ENCODE data around the gene BMP2. TPM values are rescaled to one million over a fixed set of nuclear protein-coding genes. Genes with fewer than 3 reads are reported as not detected.

The BMP2 gene
- total RNA-seq, 2 experiments from 2014 or later: not detected

DNA sequence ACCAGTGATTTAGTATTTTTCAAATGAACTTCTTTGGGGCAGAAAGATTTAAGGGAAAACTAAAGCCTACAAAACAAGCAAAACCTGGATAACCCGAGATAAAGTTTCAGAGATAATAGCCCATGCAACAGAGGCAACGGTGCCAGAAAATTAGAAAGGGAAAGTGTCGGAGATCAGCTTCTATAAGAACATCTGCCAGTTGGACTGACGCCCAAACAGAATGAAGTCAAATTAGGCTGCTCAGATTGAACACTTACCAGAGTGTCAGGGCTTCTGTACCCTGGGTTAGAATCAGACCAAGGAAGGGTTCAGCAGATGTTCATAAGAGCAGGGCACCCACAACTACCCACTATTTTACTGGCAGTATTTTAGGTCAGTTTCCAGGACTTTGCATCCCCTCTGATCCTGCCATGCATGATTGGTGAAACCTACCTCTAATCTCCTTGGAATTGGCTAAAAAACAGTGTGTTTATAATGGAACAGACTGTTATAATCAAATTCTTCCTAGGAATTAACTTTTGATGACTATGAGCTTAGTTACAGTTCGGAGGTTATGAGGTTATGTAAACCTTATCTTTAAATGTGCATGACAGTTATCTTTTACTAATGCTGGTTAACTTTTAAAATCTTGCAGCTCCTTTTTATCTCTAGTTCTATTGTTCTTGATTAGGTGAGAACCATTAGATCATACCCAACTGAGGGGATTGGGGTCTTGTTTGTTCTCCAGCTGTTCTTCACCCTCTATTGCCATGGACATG, 13.1 kb downstream of the BMP2 start:
- no peak for DNase-seq
- intact Hi-C loops (cut with micrococcal nuclease): no loop called here
- no peak for ATAC-seq
- Mint-ChIP-seq H3K27ac (no peak overlapping the region), H3K27me3 (peaks cover under 1% of the 10 kb centered on the region), H3K9me3 (no peaks in the 10 kb centered on the region), H3K4me3 (no peak overlapping the region), H3K36me3 (ENCODE audit: low read depth) (no peaks in the 10 kb centered on the region), H3K4me1 (ENCODE audit: low read depth) (no peaks in the 10 kb centered on the region)
- TF ChIP-seq, protein P1, sequence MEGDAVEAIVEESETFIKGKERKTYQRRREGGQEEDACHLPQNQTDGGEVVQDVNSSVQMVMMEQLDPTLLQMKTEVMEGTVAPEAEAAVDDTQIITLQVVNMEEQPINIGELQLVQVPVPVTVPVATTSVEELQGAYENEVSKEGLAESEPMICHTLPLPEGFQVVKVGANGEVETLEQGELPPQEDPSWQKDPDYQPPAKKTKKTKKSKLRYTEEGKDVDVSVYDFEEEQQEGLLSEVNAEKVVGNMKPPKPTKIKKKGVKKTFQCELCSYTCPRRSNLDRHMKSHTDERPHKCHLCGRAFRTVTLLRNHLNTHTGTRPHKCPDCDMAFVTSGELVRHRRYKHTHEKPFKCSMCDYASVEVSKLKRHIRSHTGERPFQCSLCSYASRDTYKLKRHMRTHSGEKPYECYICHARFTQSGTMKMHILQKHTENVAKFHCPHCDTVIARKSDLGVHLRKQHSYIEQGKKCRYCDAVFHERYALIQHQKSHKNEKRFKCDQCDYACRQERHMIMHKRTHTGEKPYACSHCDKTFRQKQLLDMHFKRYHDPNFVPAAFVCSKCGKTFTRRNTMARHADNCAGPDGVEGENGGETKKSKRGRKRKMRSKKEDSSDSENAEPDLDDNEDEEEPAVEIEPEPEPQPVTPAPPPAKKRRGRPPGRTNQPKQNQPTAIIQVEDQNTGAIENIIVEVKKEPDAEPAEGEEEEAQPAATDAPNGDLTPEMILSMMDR (IDR thresholded peaks at IDR 0.05): no peak
- ChIA-PET POLR2A (no interaction called here), CTCF (interaction anchor here (0.8 kb wide), 1 partner anchor 13 kb away, joined by 3 read pairs; no protein-coding TSS in a partner anchor)

DNA sequence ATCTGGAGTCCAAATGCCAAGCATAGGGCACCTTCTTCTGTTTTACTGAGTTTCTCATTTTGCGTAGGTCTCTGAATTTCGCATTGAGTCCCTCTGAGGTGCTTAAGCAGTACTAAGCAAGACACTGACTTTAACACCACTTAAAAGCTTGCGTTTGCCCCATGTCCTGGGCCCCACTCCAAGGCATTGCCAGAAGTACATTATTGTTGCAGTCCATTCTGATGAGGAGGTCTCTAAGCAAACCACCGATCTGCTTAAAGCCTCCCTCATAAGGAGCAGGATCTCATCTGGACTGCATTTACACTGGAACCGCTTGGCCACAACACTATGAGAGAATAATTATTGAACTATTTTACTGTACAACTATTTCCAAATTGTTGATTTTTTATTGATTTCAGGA, 16.3 kb downstream of the BMP2 start:
- POLR2A ChIA-PET: no interaction called here

DNA sequence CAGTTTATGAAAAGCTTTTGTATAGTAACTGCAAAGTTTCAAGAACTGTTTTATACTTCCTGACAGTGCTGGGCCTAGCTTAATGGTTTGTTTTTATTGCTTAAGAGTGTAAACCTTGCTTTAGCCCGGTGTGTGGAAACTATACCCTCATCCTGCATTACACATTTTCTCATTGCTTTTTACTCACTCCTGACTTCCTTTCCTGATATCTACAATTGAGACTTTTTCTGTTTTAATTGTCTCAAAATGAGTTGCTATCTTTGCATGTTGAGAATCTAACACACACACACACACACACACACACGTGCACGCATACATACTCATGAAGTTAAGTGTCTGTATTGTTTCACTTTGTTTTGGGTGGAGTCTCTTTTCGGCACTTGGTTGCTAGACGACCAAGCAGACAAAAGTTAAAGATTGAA, 16.7 kb downstream of the BMP2 start:
- no peak for DNase-seq
- Mint-ChIP-seq H3K4me1 (ENCODE audit: low read depth) (no peaks in the 10 kb centered on the region), H3K9me3 (no peaks in the 10 kb centered on the region), H3K27me3 (no peaks in the 10 kb centered on the region), H3K36me3 (ENCODE audit: low read depth) (no peaks in the 10 kb centered on the region), H3K27ac (no peak overlapping the region), H3K4me3 (no peak overlapping the region)
- TF ChIP-seq, protein P1 (IDR thresholded peaks at IDR 0.05): no peak
- no peak for ATAC-seq
- CTCF ChIA-PET: no interaction called here
- intact Hi-C loops (cut with micrococcal nuclease): no loop called here
- POLR2A ChIA-PET: no interaction called here

More for the DNA sequence above, 16.3 kb downstream of the BMP2 start:
- no peaks in the 10 kb centered on the region for H3K9me3 Mint-ChIP-seq
- H3K27ac Mint-ChIP-seq: no peak overlapping the region
- TF ChIP-seq, protein P1 (IDR thresholded peaks at IDR 0.05): no peak
- intact Hi-C loops (cut with micrococcal nuclease): no loop called here
- CTCF ChIA-PET: no interaction called here
- no peak for DNase-seq
- no peak overlapping the region for H3K4me3 Mint-ChIP-seq
- no peaks in the 10 kb centered on the region for H3K27me3 Mint-ChIP-seq
- H3K36me3 Mint-ChIP-seq (ENCODE audit: low read depth): no peaks in the 10 kb centered on the region
- H3K4me1 Mint-ChIP-seq (ENCODE audit: low read depth): no peaks in the 10 kb centered on the region
- no peak for ATAC-seq

DNA sequence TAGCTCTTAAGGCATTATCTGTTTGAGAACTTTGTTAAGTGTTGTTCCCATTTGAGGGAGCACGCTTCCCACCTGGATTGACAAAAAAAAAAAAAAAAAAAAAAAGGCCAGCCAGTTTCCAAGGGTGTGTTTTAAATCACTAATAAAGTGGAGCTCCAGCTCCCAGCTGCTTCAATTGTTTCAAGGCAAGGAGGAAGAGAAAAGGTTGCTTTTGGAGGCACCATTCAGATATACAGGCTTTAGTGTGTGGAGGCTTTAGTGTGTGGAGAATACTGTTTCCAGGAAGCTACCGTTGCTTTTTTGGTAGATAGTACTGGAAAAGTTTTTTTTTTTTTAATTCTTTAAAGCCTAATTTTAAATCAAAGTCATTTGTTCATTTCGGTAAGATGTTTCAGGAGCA, 17.3 kb downstream of the BMP2 start:
- ChIA-PET CTCF (no interaction called here), POLR2A (no interaction called here)
- Mint-ChIP-seq H3K27ac (no peak overlapping the region), H3K4me3 (no peak overlapping the region), H3K9me3 (no peaks in the 10 kb centered on the region), H3K36me3 (ENCODE audit: low read depth) (no peaks in the 10 kb centered on the region), H3K27me3 (no peaks in the 10 kb centered on the region), H3K4me1 (ENCODE audit: low read depth) (no peaks in the 10 kb centered on the region)
- ATAC-seq (no peak), DNase-seq (no peak)
- TF ChIP-seq, protein P1 (IDR thresholded peaks at IDR 0.05): no peak
- intact Hi-C loops (cut with micrococcal nuclease): no loop called here

DNA sequence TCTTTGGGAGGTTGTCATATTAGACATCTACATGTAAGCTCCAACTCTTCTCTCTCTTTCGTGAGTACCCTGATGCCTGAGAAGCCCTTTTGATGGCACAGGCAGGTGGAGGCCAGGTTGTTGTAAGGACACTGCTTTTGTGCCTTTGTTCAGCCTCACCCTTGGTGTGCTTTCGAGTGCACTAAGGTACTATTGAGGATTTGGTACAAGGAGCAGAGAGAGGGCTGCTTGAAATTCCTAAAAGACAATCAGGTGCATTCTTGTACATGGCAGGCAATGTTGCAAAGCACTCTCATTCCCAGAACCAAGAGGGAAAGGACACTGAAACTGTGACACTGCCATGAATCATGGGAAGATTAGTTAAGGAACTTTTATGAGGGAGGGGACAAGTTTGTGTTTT, 19.1 kb downstream of the BMP2 start:
- H3K4me3 Mint-ChIP-seq: no peak overlapping the region
- no peaks in the 10 kb centered on the region for H3K9me3 Mint-ChIP-seq
- no peak for DNase-seq
- ATAC-seq: no peak
- ChIA-PET CTCF (no interaction called here), POLR2A (no interaction called here)
- H3K36me3 Mint-ChIP-seq (ENCODE audit: low read depth): no peaks in the 10 kb centered on the region
- H3K4me1 Mint-ChIP-seq (ENCODE audit: low read depth): no peaks in the 10 kb centered on the region
- TF ChIP-seq, protein P1 (IDR thresholded peaks at IDR 0.05): no peak
- H3K27me3 Mint-ChIP-seq: no peaks in the 10 kb centered on the region
- no peak overlapping the region for H3K27ac Mint-ChIP-seq
- intact Hi-C loops (cut with micrococcal nuclease): no loop called here

Measured in activated CD8-positive, alpha-beta T cell treated with anti-CD3 and anti-CD28 coated beads for 36 hours (primary cell).